ENCODE measurements around the gene PTPRG. TPM values are rescaled to one million over a fixed set of nuclear protein-coding genes. Genes with fewer than 3 reads are reported as not detected.
"Not testable (repeated sequence)": the region's sequence is repeated elsewhere in the genome, so short reads cannot be mapped to it uniquely, and the experiment has no call there.

Gene PTPRG
- total RNA-seq, 1 donor from 2014 or later, result 3.7 TPM

GRCh38 chr3:61740494-61740893, 179.1 kb downstream of the PTPRG start:
- no peak for DNase-seq (ENCODE audit: low spot score)
- no peaks in the 10 kb centered on the region for H3K4me1 Mint-ChIP-seq (ENCODE audit: low read depth)
- intact Hi-C loops (cut with micrococcal nuclease), result no loop called here

GRCh38 chr3:61741551-61741950, 180.2 kb downstream of the PTPRG start:
- peaks cover 6% of the 10 kb centered on the region for H3K9me3 Mint-ChIP-seq
- no peak for DNase-seq (ENCODE audit: low spot score)
- H3K27ac Mint-ChIP-seq, result no peak overlapping the region
- H3K4me3 Mint-ChIP-seq, result no peak overlapping the region
- no peaks in the 10 kb centered on the region for H3K27me3 Mint-ChIP-seq (ENCODE audit: insufficient read depth)
- H3K36me3 Mint-ChIP-seq (ENCODE audit: low read depth), result no peaks in the 10 kb centered on the region
- no peaks in the 10 kb centered on the region for H3K4me1 Mint-ChIP-seq (ENCODE audit: low read depth)
- intact Hi-C loops (cut with micrococcal nuclease), result no loop called here

More at GRCh38 chr3:61740494-61740893, 179.1 kb downstream of the PTPRG start:
- Mint-ChIP-seq H3K9me3 (peaks cover 6% of the 10 kb centered on the region), H3K36me3 (ENCODE audit: low read depth) (no peaks in the 10 kb centered on the region), H3K27me3 (ENCODE audit: insufficient read depth) (no peaks in the 10 kb centered on the region), H3K4me3 (no peak overlapping the region), H3K27ac (no peak overlapping the region)

GRCh38 chr3:61742006-61742405, 180.6 kb downstream of the PTPRG start:
- H3K27ac Mint-ChIP-seq, result no peak overlapping the region
- H3K9me3 Mint-ChIP-seq, result peaks cover 4% of the 10 kb centered on the region
- no peaks in the 10 kb centered on the region for H3K4me1 Mint-ChIP-seq (ENCODE audit: low read depth)
- H3K36me3 Mint-ChIP-seq (ENCODE audit: low read depth), result no peaks in the 10 kb centered on the region
- no peak for DNase-seq (ENCODE audit: low spot score)
- H3K27me3 Mint-ChIP-seq (ENCODE audit: insufficient read depth), result no peaks in the 10 kb centered on the region
- intact Hi-C loops (cut with micrococcal nuclease), result no loop called here
- H3K4me3 Mint-ChIP-seq, result no peak overlapping the region

DNA sequence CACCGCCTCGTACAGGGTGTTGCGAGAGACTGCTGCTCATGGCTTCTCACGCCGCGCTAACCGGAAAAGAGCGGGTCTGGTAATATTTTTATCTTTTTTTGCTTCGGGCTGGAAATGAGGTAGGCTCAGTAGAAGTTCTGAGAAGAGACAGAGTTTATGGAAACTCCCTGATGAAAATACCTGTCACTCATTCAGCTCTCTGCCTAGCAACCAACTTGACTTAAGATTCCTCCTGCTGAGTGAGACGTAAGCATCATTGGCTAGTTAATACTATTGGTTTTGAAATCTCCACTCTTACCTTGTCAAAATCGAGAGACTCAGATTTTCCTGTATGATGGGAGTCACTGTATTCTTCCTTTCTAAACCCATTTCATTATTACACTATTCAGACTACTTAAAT, 181.7 kb downstream of the PTPRG start:
- Mint-ChIP-seq H3K36me3 (ENCODE audit: low read depth) (no peaks in the 10 kb centered on the region), H3K9me3 (no peaks in the 10 kb centered on the region), H3K27me3 (ENCODE audit: insufficient read depth) (no peaks in the 10 kb centered on the region), H3K4me1 (ENCODE audit: low read depth) (no peaks in the 10 kb centered on the region), H3K27ac (no peak overlapping the region), H3K4me3 (no peak overlapping the region)
- DNase-seq (ENCODE audit: low spot score), result no peak
- intact Hi-C loops (cut with micrococcal nuclease), result no loop called here

GRCh38 chr3:61743686-61744242, 182.4 kb downstream of the PTPRG start:
- DNase-seq (ENCODE audit: low spot score), result no peak
- no peak overlapping the region for H3K4me3 Mint-ChIP-seq

GRCh38 chr3:61748288-61748687, 186.9 kb downstream of the PTPRG start:
- H3K27me3 Mint-ChIP-seq (ENCODE audit: insufficient read depth), result no peaks in the 10 kb centered on the region
- H3K27ac Mint-ChIP-seq, result no peak overlapping the region
- no peak for DNase-seq (ENCODE audit: low spot score)
- H3K4me1 Mint-ChIP-seq (ENCODE audit: low read depth), result no peaks in the 10 kb centered on the region
- intact Hi-C loops (cut with micrococcal nuclease), result no loop called here
- no peaks in the 10 kb centered on the region for H3K36me3 Mint-ChIP-seq (ENCODE audit: low read depth)
- H3K9me3 Mint-ChIP-seq, result no peaks in the 10 kb centered on the region
- no peak overlapping the region for H3K4me3 Mint-ChIP-seq

More at GRCh38 chr3:61743686-61744242, 182.4 kb downstream of the PTPRG start:
- no peaks in the 10 kb centered on the region for H3K27me3 Mint-ChIP-seq (ENCODE audit: insufficient read depth)
- H3K4me1 Mint-ChIP-seq (ENCODE audit: low read depth), result no peaks in the 10 kb centered on the region
- H3K36me3 Mint-ChIP-seq (ENCODE audit: low read depth), result no peaks in the 10 kb centered on the region
- no peaks in the 10 kb centered on the region for H3K9me3 Mint-ChIP-seq
- H3K27ac Mint-ChIP-seq, result no peak overlapping the region
- intact Hi-C loops (cut with micrococcal nuclease), result no loop called here

- Mint-ChIP-seq H3K4me3 (no peak overlapping the region), H3K4me1 (ENCODE audit: low read depth) (no peaks in the 10 kb centered on the region)
- intact Hi-C loops (cut with micrococcal nuclease), result no loop called here
Measured at GRCh38 chr3:61750766-61751165, 189.4 kb downstream of the PTPRG start.

DNA sequence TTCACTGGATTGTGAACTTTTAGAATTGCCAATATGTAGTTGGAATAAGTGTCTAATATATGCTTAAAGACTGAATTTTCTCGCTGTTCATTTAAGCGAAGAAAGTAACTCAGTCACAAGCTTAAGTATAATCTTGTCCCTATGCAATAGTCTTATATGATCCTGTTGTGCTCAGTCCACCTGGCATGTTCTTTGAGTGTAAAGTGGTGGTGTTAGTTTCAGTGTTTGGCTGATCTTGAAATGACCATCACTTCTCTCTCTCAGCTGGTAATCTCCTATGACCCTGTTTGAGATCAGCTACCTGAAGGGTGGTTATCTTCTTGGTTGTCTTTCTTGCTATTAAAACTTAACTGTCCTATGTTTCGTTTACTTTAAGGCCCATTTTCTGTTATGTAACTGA, 197.5 kb downstream of the PTPRG start:
- Mint-ChIP-seq H3K9me3 (no peaks in the 10 kb centered on the region), H3K36me3 (ENCODE audit: low read depth) (no peaks in the 10 kb centered on the region)
- no peak for DNase-seq (ENCODE audit: low spot score)

More at GRCh38 chr3:61750766-61751165, 189.4 kb downstream of the PTPRG start:
- no peak overlapping the region for H3K27ac Mint-ChIP-seq
- H3K36me3 Mint-ChIP-seq (ENCODE audit: low read depth), result no peaks in the 10 kb centered on the region
- no peaks in the 10 kb centered on the region for H3K27me3 Mint-ChIP-seq (ENCODE audit: insufficient read depth)
- no peaks in the 10 kb centered on the region for H3K9me3 Mint-ChIP-seq
- DNase-seq (ENCODE audit: low spot score), result no peak

DNA sequence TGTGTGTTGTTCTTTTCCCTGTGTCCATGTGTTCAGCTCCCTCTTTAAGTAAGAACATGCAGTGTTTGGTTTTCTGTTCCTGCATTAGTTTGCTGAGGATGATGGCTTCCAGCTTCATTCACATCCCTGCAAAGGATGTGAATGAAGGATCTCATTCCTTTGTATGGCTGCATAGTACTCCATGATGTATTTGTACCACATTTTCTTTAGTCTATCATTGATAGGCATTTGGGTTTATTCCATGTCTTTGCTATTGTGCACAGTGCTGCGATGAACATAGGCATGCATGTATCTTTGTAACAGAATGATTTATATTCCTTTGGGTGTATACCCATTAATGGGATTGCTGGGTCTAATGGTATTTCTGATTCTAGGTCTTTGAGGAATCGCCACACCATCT, 199.4 kb downstream of the PTPRG start:
- DNase-seq (ENCODE audit: low spot score); H3K27ac Mint-ChIP-seq; H3K4me3 Mint-ChIP-seq; H3K27me3 Mint-ChIP-seq (ENCODE audit: insufficient read depth); H3K36me3 Mint-ChIP-seq (ENCODE audit: low read depth); H3K4me1 Mint-ChIP-seq (ENCODE audit: low read depth); intact Hi-C loops (cut with micrococcal nuclease); H3K9me3 Mint-ChIP-seq: not testable (repeated sequence)

More for the DNA sequence above, 197.5 kb downstream of the PTPRG start:
- Mint-ChIP-seq H3K27ac (no peak overlapping the region), H3K4me1 (ENCODE audit: low read depth) (no peaks in the 10 kb centered on the region), H3K4me3 (no peak overlapping the region), H3K27me3 (ENCODE audit: insufficient read depth) (no peaks in the 10 kb centered on the region)
- intact Hi-C loops (cut with micrococcal nuclease), result no loop called here

DNA sequence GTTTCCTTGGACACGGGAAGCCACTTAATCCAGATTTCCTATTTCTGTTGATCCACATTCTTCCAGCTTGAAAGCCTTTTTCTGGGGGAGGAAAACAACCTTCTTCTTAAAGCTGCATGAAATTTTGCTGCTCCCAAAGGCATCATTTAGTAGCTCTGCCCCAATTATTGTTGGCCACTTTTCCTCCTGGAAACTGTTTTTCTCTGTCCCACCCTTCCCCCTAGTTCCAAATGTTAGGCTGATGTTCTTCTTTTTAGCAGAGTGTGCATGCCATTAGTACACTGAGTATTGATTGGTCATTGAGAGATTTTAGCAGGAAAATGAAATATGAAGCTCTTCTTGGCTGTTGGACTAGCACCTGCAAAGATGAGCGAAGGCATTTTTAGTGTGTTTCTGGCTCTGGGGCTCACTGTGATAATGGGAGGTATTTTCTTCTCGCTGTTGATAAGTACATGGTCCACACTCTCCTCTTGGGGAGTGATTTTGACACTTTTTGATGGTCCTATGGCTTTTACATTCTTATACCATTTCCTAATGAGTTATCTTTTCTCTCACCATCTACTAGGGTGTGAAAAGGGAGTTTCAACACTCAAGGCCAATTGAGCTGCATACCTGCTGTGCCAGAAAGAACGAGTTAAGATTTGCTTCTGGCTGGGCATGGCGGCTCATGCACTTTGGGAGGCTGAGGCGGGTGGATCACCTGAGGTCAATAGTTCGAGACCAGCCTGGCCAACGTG, 200.5 kb downstream of the PTPRG start:
- Mint-ChIP-seq H3K27ac (no peak overlapping the region), H3K9me3 (no peaks in the 10 kb centered on the region), H3K27me3 (ENCODE audit: insufficient read depth) (no peaks in the 10 kb centered on the region), H3K4me1 (ENCODE audit: low read depth) (no peaks in the 10 kb centered on the region), H3K4me3 (no peak overlapping the region), H3K36me3 (ENCODE audit: low read depth) (no peaks in the 10 kb centered on the region)
- no peak for DNase-seq (ENCODE audit: low spot score)
- intact Hi-C loops (cut with micrococcal nuclease), result no loop called here

- DNase-seq (ENCODE audit: low spot score), result no peak
- no peaks in the 10 kb centered on the region for H3K4me1 Mint-ChIP-seq (ENCODE audit: low read depth)
- intact Hi-C loops (cut with micrococcal nuclease), result no loop called here
- no peak overlapping the region for H3K27ac Mint-ChIP-seq
- no peaks in the 10 kb centered on the region for H3K27me3 Mint-ChIP-seq (ENCODE audit: insufficient read depth)
- H3K4me3 Mint-ChIP-seq, result no peak overlapping the region
- no peaks in the 10 kb centered on the region for H3K36me3 Mint-ChIP-seq (ENCODE audit: low read depth)
- no peaks in the 10 kb centered on the region for H3K9me3 Mint-ChIP-seq
Measured at GRCh38 chr3:61765157-61765876, 203.9 kb downstream of the PTPRG start.

GRCh38 chr3:61768284-61769037, 207.1 kb downstream of the PTPRG start:
- no peaks in the 10 kb centered on the region for H3K36me3 Mint-ChIP-seq (ENCODE audit: low read depth)
- no peaks in the 10 kb centered on the region for H3K4me1 Mint-ChIP-seq (ENCODE audit: low read depth)
- DNase-seq (ENCODE audit: low spot score), result no peak
- no peaks in the 10 kb centered on the region for H3K27me3 Mint-ChIP-seq (ENCODE audit: insufficient read depth)
- H3K4me3 Mint-ChIP-seq, result no peak overlapping the region
- H3K27ac Mint-ChIP-seq, result no peak overlapping the region
- no peaks in the 10 kb centered on the region for H3K9me3 Mint-ChIP-seq
- intact Hi-C loops (cut with micrococcal nuclease), result no loop called here

Data from activated T-helper 1 cell treated with anti-CD3 and anti-CD28 coated beads, Interleukin-12 subunit alpha, Interleukin-12 subunit beta, Interleukin-2, Interleukin-4 antibody, amounts not matched to agents 30 ng/mL and 10 ng/mL and 1 ng/mL, durations not matched to agents 14 hours and 24 hours and 36 hours (primary cell).